Aorta (tissue), 5 donors: Measurements from ENCODE around the gene RSPO3. TPM values are rescaled to one million over a fixed set of nuclear protein-coding genes. Genes with fewer than 3 reads are reported as not detected.
A peak's percentile ranks its signal among the peaks of the same experiment; 100 is the strongest.

ENCODE experiments used
- ATAC-seq: fragments of 200-7000 bp; cut with Tn5 transposase; one replicate; pipeline ENCODE4 v1.9.1; 2022; ENCODE audit warnings: moderate library complexity; ENCODE audit not compliant: low FRiP score
- DNase-seq, 2 donors: peaks; one replicate each; pipeline ENCODE4 v3.0.0-alpha.2; 2020
- H3K27ac ChIP-seq, 2 donors: one replicate each; pipeline ENCODE4 v1.5.1; 2013; ENCODE audit warnings: low read length in 2 of 2, mild to moderate bottlenecking in 2 of 2, moderate library complexity in 2 of 2, control low read depth in 1 of 2, inconsistent platforms in 1 of 2, low read depth in 1 of 2
- H3K27me3 ChIP-seq, 2 donors: one replicate each; pipeline ENCODE4 v1.6.1; 2013; ENCODE audit warnings: control low read depth in 1 of 2, low read length in 1 of 2, mild to moderate bottlenecking in 1 of 2, moderate library complexity in 1 of 2; ENCODE audit not compliant: insufficient read depth in 2 of 2, control insufficient read depth in 1 of 2
- H3K36me3 ChIP-seq, 2 donors: one replicate each; pipeline ENCODE4 v1.6.1; 2013; ENCODE audit warnings: control low read depth in 1 of 2, low read length in 1 of 2, mild to moderate bottlenecking in 1 of 2; ENCODE audit not compliant: insufficient read depth in 2 of 2, control insufficient read depth in 1 of 2
- H3K4me1 ChIP-seq, 2 donors: one replicate each; pipeline ENCODE4 v1.6.1; 2013; ENCODE audit warnings: low read length in 2 of 2, control low read depth in 1 of 2, mild to moderate bottlenecking in 1 of 2, moderate library complexity in 1 of 2; ENCODE audit not compliant: insufficient read depth in 2 of 2, control insufficient read depth in 1 of 2
- H3K4me3 ChIP-seq, 2 donors: one replicate each; pipeline ENCODE4 v1.5.1; 2013; ENCODE audit warnings: low read length in 2 of 2, control low read depth in 1 of 2, mild to moderate bottlenecking in 1 of 2
- H3K9me3 ChIP-seq: one replicate; pipeline ENCODE4 v1.6.1; 2013; ENCODE audit warnings: mild to moderate bottlenecking, low read length; ENCODE audit not compliant: control insufficient read depth
- WGBS, 2 donors: extraction: QIAGEN DNeasy Blood & Tissue Kit; methylation state at CpG; one replicate each; pipeline ENCODE4 v1.1.7; 2013; 5-methylcytosine and 5-hydroxymethylcytosine counted together
- intact Hi-C, 2 donors: fragments of 100-400 bp; cut with DNase I; formaldehyde crosslinking; loops; one replicate each; pipeline versions ENCODE4 v1.14.2 to v1.15.0; 2022
- polyA plus RNA-seq, 2 donors: library from polyadenylated mRNA; stranded (reverse); fragments of 200-250 nt; gene quantifications; one replicate each; pipeline ENCODE4 v1.2.3, GENCODE V29; 2013
- total RNA-seq, 2 donors: library from RNA; stranded (reverse); fragmentation: NEBNext Ultra II Directional; extraction: Animal tissue kit (Norgen Biotek cat#: 25700); gene quantifications; one replicate each; pipeline ENCODE4 v1.2.1, GENCODE V29; 2021
- donor health status: healthy with polysubstance abuse.
- donor health status: Bipolar disorder and iron deficiency.
- donor health status: DM: no; HTN: no; CAD: no.
- donor health status: DM: no; HTN: no; CAD: no.
- donor health status: DM: yes; HTN: yes; CAD: no.

Gene RSPO3
- total and polyA plus RNA-seq, 4 donors = 0.38 to 12.5 (median 5.2) TPM; not detected in 1

DNA sequence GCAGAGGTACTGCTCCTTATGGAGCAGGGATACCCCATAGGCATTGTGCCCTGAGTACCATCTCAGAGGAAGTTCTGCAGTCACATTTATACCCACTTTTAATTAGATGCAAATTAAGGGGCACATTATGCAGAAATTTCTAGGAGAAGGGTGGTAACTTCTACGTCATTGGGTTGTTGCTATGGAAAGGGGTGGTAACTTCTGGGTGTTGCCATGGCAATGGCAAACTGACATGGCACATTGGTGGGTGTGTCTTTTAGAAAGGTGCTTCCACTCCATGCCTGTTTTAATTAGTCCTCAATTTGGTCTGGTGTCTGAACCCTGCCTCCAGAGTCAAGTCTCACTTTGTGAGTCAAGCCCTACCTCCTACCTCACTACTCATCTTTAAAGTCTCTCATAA, 42.0 kb downstream of the RSPO3 start:
- no peak for ATAC-seq
- no peaks in the 10 kb centered on the region for H3K36me3 ChIP-seq
- no peaks in the 10 kb centered on the region for H3K9me3 ChIP-seq
- 84 to 87% methylated on average over 1 of the region's 1 CpG for WGBS, 2 donors
- no peak overlapping the region for H3K27ac ChIP-seq
- no peak for DNase-seq
- H3K4me3 ChIP-seq = no peak overlapping the region
- H3K27me3 ChIP-seq = peaks cover 0 to 1% of the 10 kb centered on the region in 2 donors
- intact Hi-C loops = no loop called here
- H3K4me1 ChIP-seq = no peaks in the 10 kb centered on the region

DNA sequence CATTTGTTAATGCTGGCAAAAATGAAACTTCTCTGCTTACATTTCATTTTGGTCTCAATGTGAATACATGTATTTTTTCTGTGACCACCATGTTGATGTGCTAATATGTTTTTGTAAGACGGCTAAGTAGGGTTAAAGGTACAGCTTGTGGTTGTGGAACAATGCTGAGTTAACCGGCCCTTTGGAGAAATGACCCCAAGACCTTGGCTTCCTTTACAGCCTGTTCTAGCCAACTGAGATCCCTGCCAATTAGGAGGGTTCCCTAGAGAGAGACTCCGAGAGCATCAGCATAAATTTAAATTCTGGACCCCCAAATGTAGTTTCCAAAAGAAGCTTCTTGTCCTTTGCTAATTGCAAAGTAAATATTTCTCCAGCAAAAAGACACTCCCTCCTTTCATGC, 44.4 kb downstream of the RSPO3 start:
- no peak for DNase-seq
- intact Hi-C loops = no loop called here
- Histone ChIP-seq H3K4me3 (no peak overlapping the region), H3K27ac (no peak overlapping the region), H3K4me1 (no peaks in the 10 kb centered on the region), H3K36me3 (no peaks in the 10 kb centered on the region), H3K9me3 (no peaks in the 10 kb centered on the region), H3K27me3 (peaks cover 0 to 1% of the 10 kb centered on the region in 2 donors)
- WGBS, 2 donors = 14 to 18% methylated on average over 3 of the region's 3 CpGs
- peak; percentile 56 for ATAC-seq

DNA sequence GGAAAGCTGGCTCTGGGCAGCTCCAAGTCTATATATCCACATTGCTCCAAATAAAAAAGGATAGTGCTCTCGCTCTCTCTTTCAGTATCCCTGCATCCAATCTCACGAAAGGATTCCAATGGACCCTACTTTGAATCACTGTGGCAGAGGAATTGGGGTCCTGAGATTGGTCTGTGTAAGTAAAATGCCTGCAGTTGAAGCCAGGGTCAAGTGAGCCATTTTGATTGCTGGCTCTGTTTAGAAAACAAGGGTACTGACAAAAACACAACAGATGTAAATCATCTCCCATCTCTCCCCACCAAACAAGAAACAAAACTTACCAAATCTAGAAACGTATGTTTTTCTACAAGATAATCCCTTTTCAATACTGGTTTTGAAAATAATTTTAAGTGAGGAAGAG, 45.6 kb downstream of the RSPO3 start:
- Histone ChIP-seq H3K27ac (no peak overlapping the region), H3K4me1 (no peaks in the 10 kb centered on the region), H3K36me3 (no peaks in the 10 kb centered on the region), H3K27me3 (peaks cover 0 to 1% of the 10 kb centered on the region in 2 donors), H3K9me3 (no peaks in the 10 kb centered on the region), H3K4me3 (no peak overlapping the region)
- ATAC-seq = no peak
- WGBS, 2 donors = 53 to 56% methylated on average over 3 of the region's 3 CpGs
- intact Hi-C loops = no loop called here
- no peak for DNase-seq

DNA sequence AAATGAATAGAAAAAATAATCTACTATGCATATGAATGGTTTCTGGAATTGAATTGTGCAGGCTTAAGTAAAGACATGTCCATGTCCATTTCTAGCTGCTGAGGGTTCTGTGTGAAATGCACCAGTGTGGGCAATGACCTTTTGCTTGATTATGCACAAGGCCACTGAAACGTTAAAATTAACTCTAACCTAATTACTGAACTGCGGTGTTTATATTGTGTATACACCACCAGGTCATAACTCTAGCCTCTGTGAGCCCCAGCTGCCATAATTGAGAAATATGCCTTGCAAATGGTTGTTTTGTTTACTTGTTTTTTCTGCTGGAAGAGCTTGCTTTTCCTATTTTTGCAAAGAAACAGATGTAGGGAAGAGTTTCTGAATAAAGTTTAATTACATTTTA, 46.1 kb downstream of the RSPO3 start:
- intact Hi-C loops = no loop called here
- Histone ChIP-seq H3K4me3 (no peak overlapping the region), H3K4me1 (no peaks in the 10 kb centered on the region), H3K27ac (no peak overlapping the region), H3K36me3 (no peaks in the 10 kb centered on the region), H3K9me3 (no peaks in the 10 kb centered on the region), H3K27me3 (peaks cover 0 to 1% of the 10 kb centered on the region in 2 donors)
- DNase-seq = no peak
- ATAC-seq = no peak
- 23 to 29% methylated on average over 2 of the region's 2 CpGs for WGBS, 2 donors

DNA sequence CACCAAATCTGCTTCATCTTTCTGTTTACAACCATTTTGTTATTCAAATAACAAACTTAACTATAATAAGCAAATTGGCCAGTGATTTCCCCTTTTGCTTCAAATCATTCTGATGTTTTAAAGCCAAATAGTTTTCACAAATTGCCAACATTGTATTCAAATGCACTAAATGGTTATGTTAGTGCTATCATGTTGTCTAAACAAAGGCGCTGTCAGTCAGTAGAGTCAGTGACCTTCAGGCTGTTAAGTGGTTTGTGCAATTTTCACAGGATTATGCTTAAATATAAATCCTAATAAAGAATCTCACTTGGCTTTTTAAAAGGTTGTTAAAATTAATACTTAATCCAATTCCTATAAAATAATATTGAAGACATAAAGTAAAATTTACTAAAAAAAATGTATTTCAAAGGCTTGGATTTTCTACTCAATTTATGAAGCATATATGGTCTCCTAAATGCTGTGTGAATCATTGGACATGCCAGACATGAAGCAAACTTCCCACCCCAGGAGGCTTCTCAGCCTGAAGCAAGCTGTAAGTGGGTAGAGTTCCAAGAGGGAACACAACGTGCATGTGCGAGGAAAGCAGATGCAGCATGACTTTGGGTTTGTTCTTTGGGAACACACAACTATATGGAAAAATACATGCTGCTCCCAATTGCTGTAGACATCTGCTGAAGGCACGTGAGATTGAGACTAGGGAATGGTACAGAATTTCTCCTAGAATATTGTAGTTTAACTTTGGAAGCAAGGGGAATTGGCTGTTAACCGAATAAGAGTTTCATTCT, 54.9 kb downstream of the RSPO3 start:
- Histone ChIP-seq H3K36me3 (no peaks in the 10 kb centered on the region), H3K27ac (no peak overlapping the region), H3K9me3 (no peaks in the 10 kb centered on the region), H3K27me3 (no peaks in the 10 kb centered on the region), H3K4me1 (no peaks in the 10 kb centered on the region), H3K4me3 (no peak overlapping the region)
- ATAC-seq (no peak), DNase-seq (no peak)
- intact Hi-C loops = no loop called here
- WGBS, 2 donors = 63 to 70% methylated on average over 5 of the region's 5 CpGs

DNA sequence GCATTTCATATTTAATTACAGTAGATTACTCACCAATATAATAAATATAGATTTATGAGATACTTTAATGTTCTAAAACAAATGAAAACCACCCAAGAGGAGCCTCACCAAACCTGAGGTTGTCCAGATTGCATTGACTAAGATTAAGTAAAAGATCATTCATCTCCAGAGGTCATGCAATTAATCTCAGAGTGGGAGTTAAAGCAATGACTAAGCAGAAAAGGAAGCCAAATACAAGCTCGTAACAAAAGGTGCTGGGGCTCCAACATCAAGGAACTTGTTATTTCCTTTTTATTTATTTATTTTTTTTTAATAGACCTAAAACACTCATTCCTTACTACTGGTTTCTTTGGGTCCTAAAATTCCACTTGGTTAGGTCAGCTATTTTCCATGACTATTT, 57.7 kb downstream of the RSPO3 start:
- DNase-seq (no peak), ATAC-seq (no peak)

DNA sequence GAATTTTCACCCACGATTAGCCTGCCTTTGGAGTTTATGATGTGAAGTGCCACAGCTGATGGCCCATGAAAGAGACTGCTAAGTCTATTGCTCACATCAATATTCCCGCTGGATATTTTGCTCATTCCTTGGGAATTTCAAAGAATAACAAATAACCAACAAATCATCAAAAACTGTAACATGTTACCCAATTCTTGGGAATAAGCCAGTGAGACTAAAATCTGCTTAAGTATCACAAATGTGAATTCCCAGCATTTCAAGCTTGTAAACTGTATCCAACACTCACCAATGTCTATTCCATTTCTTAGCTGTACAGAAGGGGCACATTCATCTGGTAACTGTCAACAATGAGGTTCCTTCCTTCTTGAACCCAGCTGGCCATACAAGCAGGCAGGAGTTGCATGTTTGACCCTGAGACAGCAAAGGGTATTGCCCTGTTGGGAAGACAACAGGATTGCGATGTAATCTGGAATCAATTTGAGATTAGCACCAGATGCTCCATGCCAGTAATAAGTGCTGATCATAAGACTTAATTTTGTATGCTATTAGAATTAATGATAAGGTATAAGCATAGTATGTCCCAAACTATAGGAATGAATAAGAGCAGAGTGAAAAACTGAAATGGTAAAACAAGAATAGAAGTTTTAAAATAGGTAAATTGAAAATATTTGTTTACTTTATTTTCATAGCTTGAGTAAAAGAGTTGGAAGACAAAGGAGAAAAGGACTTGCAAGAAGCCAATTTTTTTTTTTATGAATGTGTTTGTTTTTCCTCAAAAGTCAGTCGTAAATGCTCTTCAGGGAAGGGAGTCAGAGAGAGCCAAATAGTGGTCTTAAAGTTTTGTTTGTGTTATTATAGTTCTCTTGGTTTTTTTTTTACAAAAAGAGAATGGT, 58.8 kb downstream of the RSPO3 start:
- intact Hi-C loops = no loop called here
- DNase-seq (no peak), ATAC-seq (peak; percentile 65)
- H3K27me3 ChIP-seq = no peaks in the 10 kb centered on the region
- H3K4me3 ChIP-seq = no peak overlapping the region
- H3K36me3 ChIP-seq = no peaks in the 10 kb centered on the region
- H3K9me3 ChIP-seq = peaks cover 2% of the 10 kb centered on the region
- H3K27ac ChIP-seq = no peak overlapping the region
- H3K4me1 ChIP-seq = no peaks in the 10 kb centered on the region
- 16 to 26% methylated on average over 4 of the region's 4 CpGs for WGBS, 2 donors

More for the DNA sequence above, 57.7 kb downstream of the RSPO3 start:
- Histone ChIP-seq H3K4me3 (no peak overlapping the region), H3K27me3 (no peaks in the 10 kb centered on the region), H3K36me3 (no peaks in the 10 kb centered on the region), H3K9me3 (no peaks in the 10 kb centered on the region), H3K4me1 (no peaks in the 10 kb centered on the region), H3K27ac (no peak overlapping the region)
- WGBS, 2 donors = 54 to 67% methylated on average over 1 of the region's 1 CpG
- intact Hi-C loops = no loop called here

DNA sequence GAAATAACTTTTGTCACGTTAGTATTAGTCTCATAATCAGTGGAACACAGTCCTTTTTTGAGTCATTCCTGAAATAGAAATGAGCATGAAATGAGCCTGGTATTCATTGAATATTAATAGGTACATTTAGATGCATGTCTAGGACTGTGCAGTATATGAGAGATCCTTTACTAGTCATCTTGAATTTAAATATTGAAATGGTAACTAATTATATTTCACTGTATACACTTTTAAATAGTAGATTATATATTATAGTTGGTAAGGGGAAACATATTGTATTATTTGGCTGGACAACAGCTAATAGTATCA, 59.4 kb downstream of the RSPO3 start:
- peaks cover 2% of the 10 kb centered on the region for H3K9me3 ChIP-seq
- intact Hi-C loops = no loop called here
- DNase-seq = no peak
- no peaks in the 10 kb centered on the region for H3K4me1 ChIP-seq
- H3K36me3 ChIP-seq = no peaks in the 10 kb centered on the region
- no peak overlapping the region for H3K27ac ChIP-seq
- ATAC-seq = no peak
- 9 to 16% methylated on average over 1 of the region's 1 CpG for WGBS, 2 donors
- no peak overlapping the region for H3K4me3 ChIP-seq
- H3K27me3 ChIP-seq = no peaks in the 10 kb centered on the region

DNA sequence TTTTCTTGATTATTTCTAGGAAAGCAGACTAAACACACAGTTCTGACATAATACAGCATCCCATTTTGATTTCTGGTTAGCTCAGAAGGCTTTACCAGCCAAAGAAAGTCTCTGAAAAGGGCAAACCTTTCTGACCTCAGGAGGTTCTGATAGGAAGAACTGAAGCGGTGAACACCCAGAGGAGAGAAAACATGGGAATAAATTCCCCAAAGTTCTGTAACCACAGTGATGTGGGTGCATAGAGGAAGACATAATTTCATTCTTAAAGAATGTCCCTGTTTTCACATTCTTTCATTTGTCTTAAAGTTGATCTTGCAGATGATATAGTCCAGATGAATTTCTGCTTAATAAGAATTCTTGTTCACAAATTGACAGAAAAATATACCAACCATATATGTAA, 60.3 kb downstream of the RSPO3 start:
- DNase-seq = no peak
- intact Hi-C loops = no loop called here
- no peaks in the 10 kb centered on the region for H3K36me3 ChIP-seq
- no peak for ATAC-seq
- no peaks in the 10 kb centered on the region for H3K27me3 ChIP-seq
- H3K27ac ChIP-seq = no peak overlapping the region
- peaks cover 2% of the 10 kb centered on the region for H3K9me3 ChIP-seq
- H3K4me1 ChIP-seq = no peaks in the 10 kb centered on the region
- H3K4me3 ChIP-seq = no peak overlapping the region
- 60 to 63% methylated on average over 1 of the region's 1 CpG for WGBS, 2 donors
